ENCODE measurements around the gene DLG2.

DNA sequence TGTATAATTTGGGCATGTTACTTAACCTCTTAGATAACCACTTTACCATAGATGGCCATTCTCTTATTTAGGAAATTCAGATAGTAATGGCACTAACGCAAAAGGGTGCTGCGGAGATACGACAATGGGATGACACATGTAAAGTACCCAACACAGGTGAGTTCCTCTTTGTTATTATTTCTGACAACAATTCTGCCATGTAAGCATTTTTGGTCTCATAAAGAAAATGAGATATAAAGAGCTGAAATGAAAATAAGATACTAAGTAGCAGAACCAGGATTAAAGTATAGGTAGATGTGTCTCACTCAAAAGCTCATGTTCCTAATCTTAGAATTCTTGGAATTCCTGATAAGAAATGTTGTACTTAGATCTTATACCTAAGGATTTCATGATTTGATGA lies 2080.8 kb downstream of the DLG2 start:
- TF ChIP-seq POLR2AphosphoS5 (IDR thresholded peaks at IDR 0.05; ENCODE audit: low read depth) (no peak), SPI1 (IDR thresholded peaks at IDR 0.05; ENCODE audit: borderline replicate concordance, low read depth) (no peak), GABPA (IDR thresholded peaks at IDR 0.05; ENCODE audit: low read depth) (no peak)
- TF ChIP-seq, protein P1, sequence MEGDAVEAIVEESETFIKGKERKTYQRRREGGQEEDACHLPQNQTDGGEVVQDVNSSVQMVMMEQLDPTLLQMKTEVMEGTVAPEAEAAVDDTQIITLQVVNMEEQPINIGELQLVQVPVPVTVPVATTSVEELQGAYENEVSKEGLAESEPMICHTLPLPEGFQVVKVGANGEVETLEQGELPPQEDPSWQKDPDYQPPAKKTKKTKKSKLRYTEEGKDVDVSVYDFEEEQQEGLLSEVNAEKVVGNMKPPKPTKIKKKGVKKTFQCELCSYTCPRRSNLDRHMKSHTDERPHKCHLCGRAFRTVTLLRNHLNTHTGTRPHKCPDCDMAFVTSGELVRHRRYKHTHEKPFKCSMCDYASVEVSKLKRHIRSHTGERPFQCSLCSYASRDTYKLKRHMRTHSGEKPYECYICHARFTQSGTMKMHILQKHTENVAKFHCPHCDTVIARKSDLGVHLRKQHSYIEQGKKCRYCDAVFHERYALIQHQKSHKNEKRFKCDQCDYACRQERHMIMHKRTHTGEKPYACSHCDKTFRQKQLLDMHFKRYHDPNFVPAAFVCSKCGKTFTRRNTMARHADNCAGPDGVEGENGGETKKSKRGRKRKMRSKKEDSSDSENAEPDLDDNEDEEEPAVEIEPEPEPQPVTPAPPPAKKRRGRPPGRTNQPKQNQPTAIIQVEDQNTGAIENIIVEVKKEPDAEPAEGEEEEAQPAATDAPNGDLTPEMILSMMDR (IDR thresholded peaks at IDR 0.05; ENCODE audit: insufficient read depth, low read length), result no peak
- TF ChIP-seq, protein P2, sequence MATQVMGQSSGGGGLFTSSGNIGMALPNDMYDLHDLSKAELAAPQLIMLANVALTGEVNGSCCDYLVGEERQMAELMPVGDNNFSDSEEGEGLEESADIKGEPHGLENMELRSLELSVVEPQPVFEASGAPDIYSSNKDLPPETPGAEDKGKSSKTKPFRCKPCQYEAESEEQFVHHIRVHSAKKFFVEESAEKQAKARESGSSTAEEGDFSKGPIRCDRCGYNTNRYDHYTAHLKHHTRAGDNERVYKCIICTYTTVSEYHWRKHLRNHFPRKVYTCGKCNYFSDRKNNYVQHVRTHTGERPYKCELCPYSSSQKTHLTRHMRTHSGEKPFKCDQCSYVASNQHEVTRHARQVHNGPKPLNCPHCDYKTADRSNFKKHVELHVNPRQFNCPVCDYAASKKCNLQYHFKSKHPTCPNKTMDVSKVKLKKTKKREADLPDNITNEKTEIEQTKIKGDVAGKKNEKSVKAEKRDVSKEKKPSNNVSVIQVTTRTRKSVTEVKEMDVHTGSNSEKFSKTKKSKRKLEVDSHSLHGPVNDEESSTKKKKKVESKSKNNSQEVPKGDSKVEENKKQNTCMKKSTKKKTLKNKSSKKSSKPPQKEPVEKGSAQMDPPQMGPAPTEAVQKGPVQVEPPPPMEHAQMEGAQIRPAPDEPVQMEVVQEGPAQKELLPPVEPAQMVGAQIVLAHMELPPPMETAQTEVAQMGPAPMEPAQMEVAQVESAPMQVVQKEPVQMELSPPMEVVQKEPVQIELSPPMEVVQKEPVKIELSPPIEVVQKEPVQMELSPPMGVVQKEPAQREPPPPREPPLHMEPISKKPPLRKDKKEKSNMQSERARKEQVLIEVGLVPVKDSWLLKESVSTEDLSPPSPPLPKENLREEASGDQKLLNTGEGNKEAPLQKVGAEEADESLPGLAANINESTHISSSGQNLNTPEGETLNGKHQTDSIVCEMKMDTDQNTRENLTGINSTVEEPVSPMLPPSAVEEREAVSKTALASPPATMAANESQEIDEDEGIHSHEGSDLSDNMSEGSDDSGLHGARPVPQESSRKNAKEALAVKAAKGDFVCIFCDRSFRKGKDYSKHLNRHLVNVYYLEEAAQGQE (IDR thresholded peaks at IDR 0.05; ENCODE audit: insufficient replicate concordance, low read depth), result no peak
